HepG2 (cell line): Measurements from ENCODE around the gene FBXO44. TPM values are rescaled to one million over a fixed set of nuclear protein-coding genes. Genes with fewer than 3 reads are reported as not detected.

Source experiments
- ATAC-seq: fragments of 200-7000 bp; cut with Tn5 transposase; 3 replicates; pipeline ENCODE4 v1.9.1; 2020; ENCODE audit warnings: mild to moderate bottlenecking, moderate library complexity
- BruUV-seq: library from RNA; stranded (reverse); fragments of 400-500 nt; replicated peaks from 2 replicates; lab custom pipeline; 2021; lab: Mats Ljungman, UMichigan
- CTCF ChIA-PET: fragments of 300-600 bp; formaldehyde crosslinking; extraction: SDS; loops from one replicate; lab custom pipeline; 2021; ENCODE audit warnings: low total read pairs, inconsistent platforms, low intra/inter-chr PET ratio; lab: Yijun Ruan, JAX
- POLR2A ChIA-PET: fragments of 350-600 bp; sonication (Branson Sonifier 250); formaldehyde crosslinking; loops from one replicate; lab custom pipeline; 2020; ENCODE audit warnings: antibody characterized with exemption, inconsistent platforms; lab: Yijun Ruan, JAX
- DNase-seq: peaks from one replicate; pipeline ENCODE4 v3.0.0-alpha.2; 2015; ENCODE audit warnings: low spot score
- FAIRE-seq: peaks from 3 replicates; lab custom pipeline; 2011; peaks lifted over from hg19 to GRCh38; lab: Jason Lieb, UNC
- H2AFZ ChIP-seq: one replicate; pipeline ENCODE4 v1.6.1; 2011; ENCODE audit warnings: low read length, inconsistent platforms
- H3K27ac ChIP-seq: fragments of 300-600 bp; 3 replicates; pipeline ENCODE4 v1.8.0; 2011; ENCODE audit warnings: mixed run types, mild to moderate bottlenecking, mixed read lengths, low read length, inconsistent platforms; ENCODE audit not compliant: insufficient read depth; ENCODE audit errors: extremely low read length
- H3K27me3 ChIP-seq, 2 experiments: fragments of 200-600 bp in 1 of 2; 2 replicates in 1 of 2; 3 replicates in 1 of 2; pipeline versions ENCODE4 v1.6.0 to v1.8.0; 2011; ENCODE audit warnings: low read length in 2 of 2, mild to moderate bottlenecking in 2 of 2, moderate library complexity in 2 of 2, inconsistent platforms in 1 of 2; ENCODE audit not compliant: insufficient read depth in 2 of 2, control insufficient read depth in 1 of 2
- H3K36me3 ChIP-seq, 2 experiments: fragments of 200-600 bp in 1 of 2; replicated peaks in 1 of 2; 2 replicates in 1 of 2; 3 replicates in 1 of 2; pipeline versions ENCODE4 v1.5.1 to v1.8.0; 2011; ENCODE audit warnings: low read length in 2 of 2, inconsistent platforms in 1 of 2; ENCODE audit not compliant: insufficient read depth in 2 of 2, control insufficient read depth in 1 of 2
- H3K4me1 ChIP-seq: 2 replicates; pipeline ENCODE4 v1.5.1; 2012; ENCODE audit warnings: low read length, inconsistent platforms; ENCODE audit not compliant: insufficient read depth
- H3K4me2 ChIP-seq: 2 replicates; pipeline ENCODE4 v1.6.0; 2011; ENCODE audit warnings: low read depth, low read length, inconsistent platforms
- H3K4me3 ChIP-seq, 3 experiments: fragments of 200-600 bp in 1 of 3; sonication (generic), shearing (Covaris generic) in 1 of 3; replicated peaks in 1 of 3; 2 replicates each; pipeline ENCODE4 v1.5.1; 2011 to 2016; ENCODE audit warnings: low read length in 3 of 3, inconsistent platforms in 2 of 3, low read depth in 2 of 3, mild to moderate bottlenecking in 2 of 3, control low read depth in 1 of 3, mixed read lengths in 1 of 3; ENCODE audit not compliant: insufficient read depth in 1 of 3
- H3K79me2 ChIP-seq: one replicate; pipeline ENCODE4 v1.6.1; 2011; ENCODE audit warnings: low read length, inconsistent platforms; ENCODE audit not compliant: insufficient read depth
- H3K9ac ChIP-seq: 2 replicates; pipeline ENCODE4 v1.6.0; 2011; ENCODE audit warnings: mild to moderate bottlenecking, low read depth, low read length, inconsistent platforms; ENCODE audit not compliant: insufficient read depth
- H3K9me3 ChIP-seq: 2 replicates; pipeline ENCODE4 v1.5.1; 2012; ENCODE audit warnings: mild to moderate bottlenecking, low read length
- H4K20me1 ChIP-seq: 2 replicates; pipeline ENCODE4 v1.6.0; 2011; ENCODE audit warnings: inconsistent platforms, mild to moderate bottlenecking, low read length, moderate library complexity; ENCODE audit not compliant: insufficient read depth
- CREM ChIP-seq, 2 experiments: sonication (generic) in 1 of 2; formaldehyde crosslinking in 1 of 2; IDR thresholded peaks; 2 replicates each; pipeline versions ENCODE4 v1.4.0 to v1.6.1; 2016 to 2020; ENCODE audit warnings: antibody characterized with exemption in 1 of 2, mild to moderate bottlenecking in 1 of 2, missing genetic modification reagents in 1 of 2
- ETV6 ChIP-seq: sonication (generic); formaldehyde crosslinking; conservative IDR thresholded peaks from 2 replicates; pipeline ENCODE4 v1.4.0; 2020; ENCODE audit warnings: missing genetic modification reagents
- EZH2 ChIP-seq: conservative IDR thresholded peaks from 2 replicates; pipeline ENCODE4 v1.6.1; 2012; ENCODE audit warnings: mild to moderate bottlenecking, low read depth, low read length, moderate library complexity
- FOXA1 ChIP-seq, 2 experiments: fragments of 450-650 bp in 1 of 2; sonication (generic) in 1 of 2; formaldehyde crosslinking in 1 of 2; IDR thresholded peaks; 2 replicates each; pipeline versions ENCODE4 v1.4.0 to v1.6.1; 2016 to 2020; ENCODE audit warnings: missing genetic modification reagents in 1 of 2
- GATAD1 ChIP-seq: IDR thresholded peaks from 2 replicates; pipeline ENCODE4 v1.6.1; 2016; ENCODE audit warnings: missing genetic modification reagents, missing compliant biosample characterization
- MXI1 ChIP-seq: IDR thresholded peaks from 3 replicates; pipeline ENCODE4 v1.6.1; 2012; ENCODE audit warnings: low read depth, low read length, inconsistent platforms, borderline replicate concordance
- NCOA5 ChIP-seq: sonication (generic); formaldehyde crosslinking; IDR thresholded peaks from 2 replicates; pipeline ENCODE4 v1.4.0; 2020; ENCODE audit warnings: missing genetic modification reagents
- RAD21 ChIP-seq: fragments of 450-650 bp; formaldehyde crosslinking; IDR thresholded peaks from 2 replicates; pipeline ENCODE4 v1.5.0; 2020; ENCODE audit warnings: mild to moderate bottlenecking
- RBFOX2 ChIP-seq: fragments of 200-400 bp; formaldehyde crosslinking; IDR thresholded peaks from 2 replicates; pipeline ENCODE4 v1.6.1; 2017; ENCODE audit warnings: low read depth, mild to moderate bottlenecking, low read length
- RELA ChIP-seq: sonication (generic); formaldehyde crosslinking; IDR thresholded peaks from 2 replicates; pipeline ENCODE4 v1.4.0; 2020; ENCODE audit warnings: missing genetic modification reagents
- SMC3 ChIP-seq: IDR thresholded peaks from 2 replicates; pipeline ENCODE4 v1.6.1; 2011; ENCODE audit warnings: low read length, improper control_type of control experiment
- SSRP1 ChIP-seq: IDR thresholded peaks from 2 replicates; pipeline ENCODE4 v1.6.1; 2016; ENCODE audit warnings: control low read depth
- STAG1 ChIP-seq: sonication (generic); formaldehyde crosslinking; IDR thresholded peaks from 2 replicates; pipeline ENCODE4 v1.4.0; 2020; ENCODE audit warnings: missing genetic modification reagents
- TMF1 ChIP-seq: sonication (generic); formaldehyde crosslinking; IDR thresholded peaks from 2 replicates; pipeline ENCODE4 v1.8.1; 2022; ENCODE audit warnings: low read depth, missing genetic modification reagents
- XRCC5 ChIP-seq: fragments of 200-400 bp; formaldehyde crosslinking; optimal IDR thresholded peaks from 2 replicates; pipeline ENCODE3; 2017; ENCODE audit warnings: mild to moderate bottlenecking, low read length
- ZBTB26 ChIP-seq: IDR thresholded peaks from 2 replicates; pipeline ENCODE4 v1.6.1; 2016; ENCODE audit warnings: missing compliant biosample characterization, missing genetic modification reagents, borderline replicate concordance
- ZNF367 ChIP-seq: sonication (generic); formaldehyde crosslinking; IDR thresholded peaks from 2 replicates; pipeline ENCODE4 v1.4.0; 2020; ENCODE audit warnings: missing genetic modification reagents, borderline replicate concordance
- ZNF430 ChIP-seq: sonication (generic); formaldehyde crosslinking; IDR thresholded peaks from 2 replicates; pipeline ENCODE4 v1.9.0; 2021; ENCODE audit warnings: mild to moderate bottlenecking, missing genetic modification reagents
- ZNF451 ChIP-seq: sonication (generic); formaldehyde crosslinking; IDR thresholded peaks from 2 replicates; pipeline ENCODE4 v1.5.0; 2020; ENCODE audit warnings: mild to moderate bottlenecking, missing genetic modification reagents
- ZNF660 ChIP-seq: sonication (generic); formaldehyde crosslinking; IDR thresholded peaks from 2 replicates; pipeline ENCODE4 v1.5.1; 2020; ENCODE audit warnings: mild to moderate bottlenecking, low read depth, missing genetic modification reagents, borderline replicate concordance
- ZNF775 ChIP-seq: sonication (generic); formaldehyde crosslinking; IDR thresholded peaks from 2 replicates; pipeline ENCODE4 v1.4.0; 2020; ENCODE audit warnings: missing genetic modification reagents, mild to moderate bottlenecking, moderate library complexity, borderline replicate concordance
- ZNF776 ChIP-seq: sonication (generic); formaldehyde crosslinking; IDR thresholded peaks from 2 replicates; pipeline ENCODE4 v1.4.0; 2020; ENCODE audit warnings: mild to moderate bottlenecking, missing genetic modification reagents
- WGBS: methylation state at CpG from one replicate; pipeline ENCODE4 v1.1.6; 2017; ENCODE audit warnings: low lambda C conversion rate; 5-methylcytosine and 5-hydroxymethylcytosine counted together
- in situ Hi-C: cut with HindIII; loops from 2 replicates; pipeline ENCODE4 v1.10.0; 2017; ENCODE audit warnings: low pct_unique_long_range_greater_than_20kb; ENCODE audit not compliant: extremely low pct_ligation_motif_present
- intact Hi-C: fragments of 100-400 bp; cut with micrococcal nuclease; formaldehyde crosslinking; loops from one replicate; pipeline ENCODE4 v1.10.0; 2022; ENCODE audit not compliant: unreplicated experiment
- polyA plus RNA-seq, 8 experiments: library from polyadenylated mRNA; depleted of rRNA in 3 of 8; stranded (reverse) in 7 of 8; unstranded in 1 of 8; fragments of >200 nt; fragmentation: Illumina TruSeq in 4 of 8; extraction: Trizol in 4 of 8; gene quantifications; 2 replicates each; pipeline versions ENCODE4 v1.2.1 to v1.2.3, GENCODE V29; 2011 to 2016; ENCODE audit warnings: low read depth in 4 of 8, missing spikeins in 1 of 8, mixed read lengths in 1 of 8; ENCODE audit not compliant: insufficient read depth in 1 of 8
- total RNA-seq, 5 experiments: library from RNA; depleted of rRNA; stranded (reverse); fragments of >200 nt; fragmentation: Illumina TruSeq; extraction: Trizol; gene quantifications; 2 replicates each; pipeline ENCODE4 v1.2.3, GENCODE V29; 2016; ENCODE audit warnings: low read depth in 1 of 5
- TF ChIP-seq, protein P1 (sequence below): sonication (generic); formaldehyde crosslinking; IDR thresholded peaks from 2 replicates; pipeline ENCODE4 v1.5.0; 2020; ENCODE audit warnings: mild to moderate bottlenecking, missing genetic modification reagents, moderate library complexity

The FBXO44 gene
- total and polyA plus RNA-seq, 2 of the 13 experiments (the other 11 are each of a cell fraction or from before 2014, with no cell fraction given), result 22.4 to 27.9 TPM

DNA sequence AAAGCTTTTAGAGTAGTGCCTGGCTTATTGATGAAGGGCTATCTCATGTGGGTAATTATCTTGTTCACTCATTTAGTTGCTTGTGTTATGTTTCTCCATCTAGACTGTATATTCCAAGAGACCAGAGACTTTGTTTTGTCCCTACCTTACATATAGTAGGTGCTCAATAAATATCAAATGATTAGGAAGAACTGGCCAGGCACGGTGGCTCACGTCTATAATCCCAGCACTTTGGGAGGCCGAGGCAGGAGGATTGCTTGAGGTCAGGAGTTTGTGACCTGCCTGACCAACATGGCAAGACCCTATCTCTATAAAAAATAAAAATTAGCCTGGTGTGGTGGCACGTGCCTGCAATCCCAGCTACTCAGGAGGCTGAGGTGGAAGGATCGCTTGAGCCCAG, 9.4 kb upstream of the FBXO44 start (continued):
- TF ChIP-seq TMF1 (CRISPR knock-in tag) (no peak), ZNF430 (CRISPR knock-in tag) (no peak), ETV6 (CRISPR knock-in tag) (no peak), ZNF775 (no peak), NCOA5 (CRISPR knock-in tag) (no peak), ZNF776 (no peak)

DNA sequence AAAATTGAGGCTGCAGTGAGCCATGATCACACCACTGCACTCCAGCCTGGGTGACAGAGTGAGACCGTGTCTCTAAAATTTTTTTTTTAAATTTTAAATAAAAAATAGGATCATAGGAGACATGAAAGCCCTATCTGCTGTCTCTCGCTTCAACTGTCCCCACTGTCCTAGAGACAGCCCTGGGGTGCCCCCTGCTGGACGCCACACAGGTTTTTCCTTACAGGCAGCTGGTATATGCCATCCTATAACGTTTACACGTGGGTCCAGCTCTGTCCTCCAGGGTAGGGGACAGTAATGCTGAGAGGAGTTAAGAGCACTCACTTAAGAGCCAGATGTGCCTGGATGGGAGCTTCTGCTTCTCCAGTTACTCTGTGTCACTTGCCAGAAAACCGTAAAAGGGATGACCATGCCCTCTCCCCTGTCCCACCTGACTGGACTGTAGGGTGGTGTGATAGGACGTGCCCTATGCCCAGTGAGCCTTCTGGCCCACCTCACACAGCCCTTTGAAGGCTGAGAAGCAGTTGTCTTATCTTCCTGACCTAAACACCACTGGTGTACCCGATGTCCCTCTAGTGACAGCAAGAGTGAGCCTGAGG, 8.9 kb upstream of the FBXO44 start:
- TF ChIP-seq RBFOX2, result 0 out of 2 replicates have a peak, but pooled peaks have one; percentile 36
- TF ChIP-seq SSRP1 (CRISPR knock-in tag), result peak; percentile 36; the same call in 1 of the 2 replicates
- no peak for TF ChIP-seq ZNF660 (CRISPR knock-in tag)
- TF ChIP-seq MXI1, result peak; percentile 36; the same call in 1 of the 3 replicates
- TF ChIP-seq, protein P1, sequence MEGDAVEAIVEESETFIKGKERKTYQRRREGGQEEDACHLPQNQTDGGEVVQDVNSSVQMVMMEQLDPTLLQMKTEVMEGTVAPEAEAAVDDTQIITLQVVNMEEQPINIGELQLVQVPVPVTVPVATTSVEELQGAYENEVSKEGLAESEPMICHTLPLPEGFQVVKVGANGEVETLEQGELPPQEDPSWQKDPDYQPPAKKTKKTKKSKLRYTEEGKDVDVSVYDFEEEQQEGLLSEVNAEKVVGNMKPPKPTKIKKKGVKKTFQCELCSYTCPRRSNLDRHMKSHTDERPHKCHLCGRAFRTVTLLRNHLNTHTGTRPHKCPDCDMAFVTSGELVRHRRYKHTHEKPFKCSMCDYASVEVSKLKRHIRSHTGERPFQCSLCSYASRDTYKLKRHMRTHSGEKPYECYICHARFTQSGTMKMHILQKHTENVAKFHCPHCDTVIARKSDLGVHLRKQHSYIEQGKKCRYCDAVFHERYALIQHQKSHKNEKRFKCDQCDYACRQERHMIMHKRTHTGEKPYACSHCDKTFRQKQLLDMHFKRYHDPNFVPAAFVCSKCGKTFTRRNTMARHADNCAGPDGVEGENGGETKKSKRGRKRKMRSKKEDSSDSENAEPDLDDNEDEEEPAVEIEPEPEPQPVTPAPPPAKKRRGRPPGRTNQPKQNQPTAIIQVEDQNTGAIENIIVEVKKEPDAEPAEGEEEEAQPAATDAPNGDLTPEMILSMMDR (CRISPR knock-in tag), result peak; percentile 77
- no peak for TF ChIP-seq ZBTB26
- no peak for TF ChIP-seq FOXA1 (IDR thresholded peaks at IDR 0.05)
- TF ChIP-seq FOXA1 (CRISPR knock-in tag; IDR thresholded peaks at IDR 0.05), result no peak
- TF ChIP-seq ZNF367, result no peak
- TF ChIP-seq SMC3, result peak; percentile 50; the same call in 1 of the 2 replicates
- 0 out of 2 replicates have a peak, but pooled peaks have one; percentile 24 for TF ChIP-seq RAD21 (CRISPR knock-in tag)
- TF ChIP-seq RELA (CRISPR knock-in tag), result no peak
- TF ChIP-seq EZH2, result no peak
- TF ChIP-seq GATAD1 (CRISPR knock-in tag), result no peak
- no peak for TF ChIP-seq CREM (IDR thresholded peaks at IDR 0.05)
- TF ChIP-seq CREM (CRISPR knock-in tag; IDR thresholded peaks at IDR 0.05), result no peak
- peak; percentile 71 for TF ChIP-seq STAG1 (CRISPR knock-in tag)
- TF ChIP-seq XRCC5, result peak; percentile 52
- TF ChIP-seq ZNF451, result no peak
- Histone ChIP-seq H3K27ac (no peak overlapping the region), H3K9ac (no peak overlapping the region), H3K4me1 (peaks cover 39% of the 10 kb centered on the region), H3K4me2 (no peak overlapping the region), H3K4me3 (no peak overlapping the region), H4K20me1 (peaks cover 13% of the 10 kb centered on the region; the same call in 1 of the 2 replicates), H3K9me3 (no peaks in the 10 kb centered on the region), H3K27me3 (no peaks in the 10 kb centered on the region), H3K36me3 (peaks cover 0 to 2% of the 10 kb centered on the region in 2 experiments; a peak in 1 of 5 replicates), H2AFZ (no peak overlapping the region), H3K79me2 (no peaks in the 10 kb centered on the region)
- DNase-seq (peak; percentile 65), ATAC-seq (peak; percentile 78), FAIRE-seq (no peak)
- POLR2A ChIA-PET, result interaction anchor here (1.0 kb wide), 2 partner anchors 18 to 104 kb away, joined by 3 read pairs; partner anchors contain the start of gene FBXO6
- intact Hi-C loops, result no loop called here
- BruUV-seq, result no TSS peak
- CTCF ChIA-PET, result interaction anchor here (0.7 kb wide), 1 partner anchor 326 kb away, joined by 3 read pairs; no protein-coding TSS in a partner anchor
- WGBS, result 43% methylated on average over 7 of the region's 8 CpGs
- in situ Hi-C loops, result loop anchor here (10.0 to 25.0 kb wide), 2 partner anchors 401 to 608 kb away; partner anchors contain the start of gene MASP2
